Effector CD8-positive, alpha-beta T cell (primary cell): ENCODE data around the gene DCTN3.

Source experiments
- DNase-seq: peaks from one replicate; lab custom pipeline; 2025; lab: John Stamatoyannopoulos, UW

DCTN3 gene

DNA sequence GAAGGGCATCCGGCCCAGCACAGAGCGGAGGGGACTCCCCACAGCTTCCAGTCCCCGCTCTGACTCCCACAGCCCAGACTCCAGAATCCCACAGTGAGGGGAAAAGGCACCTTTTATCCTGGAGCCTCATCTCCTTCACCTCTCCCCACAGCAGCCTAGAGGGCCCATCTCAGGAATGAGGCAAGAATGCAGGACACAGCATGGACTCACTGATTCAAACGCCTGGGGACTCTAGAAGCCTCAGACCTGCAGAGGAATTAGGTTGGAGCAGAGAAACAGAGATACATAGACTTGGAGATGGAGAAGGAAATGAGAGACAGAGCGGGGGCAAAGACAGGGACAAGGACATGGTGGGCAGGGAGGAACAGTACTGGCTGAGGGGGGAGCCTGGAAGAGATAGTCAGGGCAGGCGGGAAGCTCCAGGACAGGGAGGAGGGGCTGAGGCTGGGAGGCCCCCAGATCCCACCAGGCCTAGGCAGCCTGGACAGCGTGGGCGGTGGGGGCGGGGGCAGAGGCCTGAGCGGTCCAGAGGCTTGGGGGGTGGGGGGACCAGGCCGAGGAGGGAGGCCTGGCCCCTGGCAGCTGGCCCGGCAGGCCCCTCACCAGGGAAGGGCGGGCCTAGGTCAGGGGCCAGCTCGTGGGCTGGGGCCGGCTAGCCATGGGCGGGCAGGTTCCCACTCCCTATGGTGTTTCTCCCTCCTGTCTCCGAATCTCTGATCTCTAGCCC is 46.5 kb downstream of the DCTN3 start:
- DNase-seq, result no peak

DNA sequence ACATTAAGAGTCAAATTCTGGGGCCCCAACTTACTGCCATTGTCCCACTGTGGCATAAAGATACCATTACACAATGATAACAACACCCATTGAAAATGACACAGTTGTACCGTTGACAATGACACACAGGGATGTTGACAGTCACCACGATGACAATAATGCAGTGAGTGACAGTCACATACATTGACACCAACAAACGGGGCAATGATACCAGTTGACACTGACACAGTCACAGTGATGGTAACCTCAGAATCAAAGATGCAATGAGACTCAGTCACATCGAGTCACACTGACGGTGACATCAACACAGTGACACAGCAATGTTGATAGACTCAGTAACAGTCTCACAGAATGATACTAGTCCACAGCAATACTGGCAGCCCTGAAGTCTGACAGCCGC is 47.7 kb downstream of the DCTN3 start:
- no peak for DNase-seq

DNA sequence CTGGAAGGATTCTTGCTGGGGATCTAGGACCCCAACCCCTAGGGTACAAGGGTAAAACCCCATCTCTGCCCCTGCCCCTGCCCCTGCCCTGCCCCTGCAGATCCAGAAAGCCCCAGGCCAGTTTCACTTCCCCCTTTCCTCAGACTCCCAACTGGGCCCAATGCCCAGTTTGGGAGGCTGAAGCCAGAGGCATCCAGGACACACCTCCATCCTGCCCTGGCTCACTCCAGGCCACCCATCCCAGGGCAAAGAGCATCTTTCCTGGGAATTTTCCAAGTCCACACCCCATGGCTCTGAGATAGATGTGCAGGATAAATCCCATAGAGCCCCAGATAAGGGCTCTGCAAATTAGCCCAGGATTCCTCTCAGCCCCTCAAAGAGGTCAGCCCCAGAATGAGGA is 48.2 kb downstream of the DCTN3 start:
- no peak for DNase-seq

DNA sequence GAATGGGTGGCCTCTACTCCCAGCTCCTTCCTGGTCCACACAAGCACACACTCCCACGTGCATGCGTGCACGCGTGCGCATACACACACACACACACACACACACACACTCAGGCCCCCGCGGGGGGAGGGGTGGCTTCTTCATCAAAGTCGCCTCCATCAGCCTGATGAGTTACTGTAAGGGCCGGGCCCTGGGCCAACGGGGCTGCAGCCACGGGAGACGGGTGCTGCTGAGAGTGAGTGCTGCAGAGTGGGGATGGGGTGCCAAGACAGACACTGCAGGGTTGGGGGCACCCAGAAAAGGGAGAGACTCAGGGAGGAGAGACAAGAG is 48.8 kb downstream of the DCTN3 start:
- DNase-seq, result no peak

DNA sequence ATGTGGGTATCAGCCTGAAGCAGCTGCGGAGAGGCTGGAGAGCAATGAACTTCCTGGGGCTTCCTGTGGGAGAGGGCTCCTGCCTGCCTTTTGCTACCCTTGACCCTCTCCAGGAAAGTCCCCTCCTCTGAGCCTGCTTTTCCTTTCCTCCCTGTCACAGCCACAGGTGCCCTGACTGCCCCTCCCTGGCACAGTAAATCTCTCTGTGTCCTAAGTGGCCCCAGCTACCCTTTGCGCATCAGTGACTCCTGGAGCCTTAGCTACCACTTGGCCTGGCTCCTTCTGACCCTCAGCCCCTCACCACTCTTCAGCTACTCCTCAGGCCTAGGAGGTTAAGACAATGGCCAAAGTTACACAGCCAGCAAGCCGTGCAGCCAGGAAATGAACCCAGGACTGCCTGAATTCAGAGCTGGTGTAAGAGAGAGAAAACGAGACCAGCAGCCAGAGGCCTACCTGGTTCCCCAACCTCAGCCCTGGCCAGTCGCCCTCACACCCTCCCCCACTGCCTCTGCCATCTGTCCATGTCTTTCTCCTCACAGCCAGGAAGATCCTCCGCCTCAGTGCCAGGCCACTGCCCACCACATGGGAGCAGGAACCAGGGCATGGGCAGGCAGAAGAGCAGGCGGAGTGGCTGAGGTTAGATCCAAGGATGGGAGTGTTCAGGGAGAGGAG is 49.4 kb downstream of the DCTN3 start:
- DNase-seq, result no peak

DNA sequence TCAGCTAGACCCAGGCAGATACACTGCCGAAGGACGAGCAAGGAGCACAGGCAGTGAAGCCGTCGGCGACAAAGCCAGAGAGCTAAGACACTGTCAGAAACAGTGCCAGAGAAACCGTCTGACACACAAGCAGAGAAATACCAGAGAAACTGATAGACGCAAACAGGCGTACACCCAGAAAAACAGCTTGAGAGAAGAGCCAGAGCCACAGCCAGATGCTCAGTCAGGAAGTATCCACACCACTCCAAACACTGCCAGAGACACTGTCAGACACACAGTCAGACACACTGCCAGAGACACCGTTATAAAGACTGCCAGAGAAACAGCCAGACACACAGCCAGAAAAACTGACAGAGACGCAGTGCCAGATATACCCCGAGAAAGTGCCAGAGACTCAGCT is 49.9 kb downstream of the DCTN3 start:
- no peak for DNase-seq

DNA sequence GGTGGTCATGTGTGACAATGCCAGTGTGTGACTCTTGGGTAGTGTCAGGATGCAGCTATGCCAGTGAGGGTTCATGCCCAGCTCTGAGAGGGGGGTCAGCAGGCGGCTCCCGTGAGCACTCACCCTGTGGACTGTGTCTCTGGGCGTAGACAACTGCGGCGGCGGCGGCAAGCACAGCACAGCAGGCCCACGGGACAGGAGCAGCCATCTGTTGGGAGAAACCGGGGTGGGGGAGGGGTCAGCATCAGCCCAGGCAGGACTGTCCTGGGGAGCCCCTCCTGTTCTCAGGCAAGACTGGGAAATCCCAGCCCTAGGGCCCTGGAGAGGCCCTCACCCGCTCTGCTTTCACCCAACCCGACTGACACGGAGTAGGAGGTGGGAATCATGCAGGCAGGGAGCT is 51.5 kb downstream of the DCTN3 start:
- no peak for DNase-seq

DNA sequence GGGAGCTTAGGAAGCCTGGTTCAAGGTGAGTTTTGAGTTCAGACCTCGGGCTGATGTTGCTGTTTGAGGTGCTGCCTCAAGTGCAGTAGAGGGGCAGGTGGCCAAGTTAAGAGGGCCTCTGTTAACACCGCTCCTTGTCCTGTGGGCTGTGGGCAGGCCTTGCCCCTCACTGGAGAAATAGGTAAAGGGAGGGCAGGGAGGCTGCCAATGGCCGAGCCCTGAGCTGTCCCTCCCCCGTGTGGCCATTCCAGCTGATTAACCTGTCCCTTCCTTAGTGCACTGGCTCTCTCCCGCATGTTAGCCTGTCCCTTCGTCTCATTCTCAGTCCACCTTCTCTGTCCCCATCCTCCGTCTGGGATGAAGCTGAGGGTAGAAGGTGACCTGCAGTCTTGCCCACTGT is 52.2 kb downstream of the DCTN3 start:
- no peak for DNase-seq

DNA sequence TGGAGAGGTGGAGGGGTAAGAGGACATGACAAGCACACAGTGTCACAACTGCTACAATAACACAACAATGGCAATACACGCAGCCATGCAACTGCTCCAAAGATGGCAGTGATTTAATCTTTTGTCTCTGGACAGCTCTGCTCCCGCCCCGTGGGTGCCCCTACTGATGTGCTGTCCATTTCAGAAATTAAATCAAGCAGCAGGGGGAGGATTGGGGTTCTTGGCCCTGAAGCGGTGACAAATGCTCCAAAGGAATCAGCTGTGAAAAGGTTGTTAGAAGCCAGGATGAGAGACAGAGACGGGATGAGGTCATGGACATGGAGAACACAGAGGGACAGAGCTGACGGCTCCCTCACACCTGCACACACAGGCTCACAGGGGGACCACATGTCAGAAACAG is 53.3 kb downstream of the DCTN3 start:
- DNase-seq, result no peak

DNA sequence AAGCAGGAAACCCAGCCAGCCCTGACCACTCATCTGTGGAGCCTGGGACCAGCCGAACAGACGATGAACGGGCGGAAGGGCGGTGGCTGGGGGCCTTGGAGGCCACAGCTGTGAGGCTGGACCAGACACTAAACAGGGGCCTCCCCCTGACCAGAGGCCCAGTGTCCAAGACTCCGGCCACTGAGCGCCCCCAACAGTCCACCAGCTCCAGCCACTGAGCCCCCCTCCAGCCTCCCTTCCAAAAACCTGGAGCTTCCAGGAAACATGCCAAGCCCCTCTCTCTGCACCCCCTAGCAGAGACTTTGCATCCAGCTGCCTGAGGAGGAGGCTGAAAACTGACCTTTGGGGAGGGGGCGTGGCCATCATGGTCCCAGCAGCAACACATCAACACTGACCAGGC is 54.0 kb downstream of the DCTN3 start:
- DNase-seq, result no peak

DNA sequence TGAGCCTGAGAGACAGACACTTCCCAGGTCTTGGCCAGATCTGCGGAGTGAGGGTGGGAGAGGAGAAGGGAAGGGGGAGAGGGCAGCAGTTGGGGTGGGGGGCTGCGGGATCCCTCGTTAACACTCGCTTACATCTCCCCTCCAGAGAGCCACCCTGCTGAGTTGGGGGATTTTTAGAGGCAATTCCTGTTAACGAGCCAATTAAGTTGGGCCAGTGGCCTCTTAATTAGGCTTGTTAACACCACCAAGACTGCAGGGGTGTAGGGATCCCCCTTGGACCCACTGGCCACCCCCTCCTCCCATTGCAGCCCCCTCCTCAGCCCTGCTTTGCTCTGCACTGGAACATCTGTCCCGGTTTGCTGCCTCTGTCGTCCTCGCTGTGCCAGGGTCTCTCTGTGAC is 54.4 kb downstream of the DCTN3 start:
- DNase-seq, result no peak

DNA sequence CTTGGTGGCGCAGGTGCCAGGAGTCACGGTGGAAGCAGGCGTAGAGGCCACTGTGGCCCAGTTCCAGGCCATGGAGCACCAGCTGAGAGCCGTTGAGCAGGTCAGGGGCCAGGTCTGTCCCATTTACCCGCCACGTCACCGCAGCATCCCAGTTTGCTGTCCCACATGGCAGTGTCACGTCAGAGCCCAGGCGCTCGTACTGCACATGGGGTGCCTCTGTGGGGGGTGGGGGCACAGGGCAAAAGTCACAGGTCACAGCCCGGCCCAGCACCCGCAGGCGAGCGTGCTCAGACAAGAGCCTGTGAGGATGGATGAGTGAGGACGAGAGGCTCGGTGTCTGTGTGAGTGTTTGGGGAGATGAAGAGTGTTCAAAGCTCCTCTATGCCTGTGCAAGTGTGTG is 55.7 kb downstream of the DCTN3 start:
- no peak for DNase-seq
